ENCODE results near the gene CDK4.

The CDK4 gene

GRCh38 chr12:57700317-57700716 lies 51.8 kb downstream of the CDK4 start:
- no peak for DNase-seq (ENCODE audit: low read depth)

- no peak for DNase-seq (ENCODE audit: low read depth)
These were observed 53.7 kb downstream of the CDK4 start for GRCh38 chr12:57698414-57698813.

Measured in activated T-cell treated with anti-CD3 and anti-CD28 coated beads for 24 hours (primary cell).